Ecto neural progenitor cell (in vitro differentiated cells): Measurements from ENCODE around the gene SPTBN1.
A peak's percentile ranks its signal among the peaks of the same experiment; 100 is the strongest.

ENCODE experiments used
- DNase-seq: peaks from one replicate; pipeline ENCODE4 v3.0.0-alpha.2; 2018; ENCODE audit warnings: low spot score

SPTBN1 gene

GRCh38 chr2:54455563-54456361, at the start of gene SPTBN1:
SPTBN1 (plus strand) TSS chr2:54456327; CDS start chr2:54526419, 70,092 bp downstream.
- DNase-seq: peak; percentile 91

DNA sequence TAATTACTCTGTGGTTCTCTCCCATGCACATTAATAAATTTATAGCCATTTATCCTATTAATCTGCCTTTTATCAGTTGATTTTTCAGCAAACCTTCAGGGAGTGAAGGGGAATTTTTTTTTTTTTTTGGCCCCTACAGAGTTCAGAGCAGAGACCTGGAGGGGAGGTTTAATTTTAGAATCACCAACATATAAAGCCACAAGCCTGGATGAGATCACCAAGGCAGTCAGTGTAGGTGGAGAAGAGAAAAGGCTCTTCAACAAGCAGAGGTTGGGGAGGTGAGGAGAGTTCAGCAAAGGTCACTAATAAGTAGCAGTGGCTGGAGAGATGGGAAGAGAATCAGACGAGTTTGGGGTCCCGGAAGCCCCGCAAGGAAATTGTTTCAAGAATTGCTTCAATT, 48.4 kb upstream of the SPTBN1 start:
- DNase-seq: no peak

- no peak for DNase-seq
These were observed 47.8 kb upstream of the SPTBN1 start for GRCh38 chr2:54408288-54408687.

GRCh38 chr2:54409752-54410151, 46.4 kb upstream of the SPTBN1 start:
- no peak for DNase-seq

DNA sequence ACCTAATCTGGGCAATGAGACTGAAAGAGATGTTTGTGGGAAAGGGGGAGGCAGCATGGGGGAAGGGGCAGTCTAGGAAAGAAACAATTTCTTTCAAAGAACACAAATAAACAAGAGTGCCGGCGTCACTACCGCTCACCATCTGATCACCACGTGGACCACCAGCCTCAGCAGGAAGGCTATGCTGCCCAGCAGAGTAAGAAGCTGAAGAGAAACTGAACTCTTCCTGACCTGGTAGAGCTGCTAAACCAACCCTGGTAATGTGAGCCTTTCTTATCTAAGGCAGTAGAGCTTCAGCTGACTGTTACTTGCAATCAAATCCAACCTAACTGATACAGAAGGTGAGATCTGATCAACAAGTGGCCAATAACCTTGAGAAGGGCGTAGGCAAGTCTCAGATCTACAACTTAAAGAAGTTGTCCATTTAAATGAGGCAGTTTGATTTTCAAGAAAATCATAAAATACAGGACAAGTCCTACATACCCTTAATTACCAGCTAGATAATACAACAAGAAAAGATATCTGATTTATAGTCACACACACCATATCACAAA, 44.2 kb upstream of the SPTBN1 start:
- DNase-seq: no peak

- no peak for DNase-seq
These were observed 39.8 kb upstream of the SPTBN1 start for GRCh38 chr2:54416166-54416813.

GRCh38 chr2:54416938-54417337, 39.2 kb upstream of the SPTBN1 start:
- DNase-seq: no peak

DNA sequence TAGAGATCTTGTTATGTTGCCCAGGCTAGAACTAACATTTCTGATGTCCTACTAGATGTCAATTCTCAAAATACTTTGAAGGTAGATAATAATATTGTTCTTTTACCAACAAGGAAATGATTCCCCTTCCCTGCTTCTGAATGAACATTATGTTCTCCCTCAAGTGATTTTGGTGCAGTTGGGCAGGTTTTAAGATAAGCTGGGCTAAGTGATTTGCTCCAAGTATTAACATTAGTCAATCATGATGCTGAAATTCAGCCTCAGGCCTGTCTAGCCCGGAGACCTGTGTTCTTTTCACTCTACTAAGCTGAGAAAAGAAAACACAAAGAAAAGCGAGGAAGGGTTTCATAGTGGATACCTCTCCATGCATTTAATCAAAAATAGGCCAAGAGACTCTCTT, 38.5 kb upstream of the SPTBN1 start:
- no peak for DNase-seq

DNA sequence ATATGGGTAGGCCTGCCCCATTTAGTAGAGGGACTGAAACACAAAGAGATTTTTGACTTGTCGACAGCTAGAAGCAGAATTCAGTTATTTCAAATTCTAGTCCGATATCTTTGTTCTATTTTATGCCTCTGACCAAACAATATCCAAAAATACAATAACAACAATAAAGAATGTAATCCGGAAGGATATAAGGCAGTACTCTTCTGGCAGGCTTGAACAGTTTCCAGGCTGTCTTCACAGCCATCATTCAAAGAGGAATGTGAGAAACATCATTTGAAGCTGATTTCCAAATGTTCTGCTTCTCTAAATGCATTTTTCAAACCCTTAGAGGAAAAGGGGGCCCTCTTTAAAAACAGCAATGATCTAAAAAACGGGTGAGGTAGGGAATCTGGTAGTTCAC, 36.7 kb upstream of the SPTBN1 start:
- no peak for DNase-seq

DNA sequence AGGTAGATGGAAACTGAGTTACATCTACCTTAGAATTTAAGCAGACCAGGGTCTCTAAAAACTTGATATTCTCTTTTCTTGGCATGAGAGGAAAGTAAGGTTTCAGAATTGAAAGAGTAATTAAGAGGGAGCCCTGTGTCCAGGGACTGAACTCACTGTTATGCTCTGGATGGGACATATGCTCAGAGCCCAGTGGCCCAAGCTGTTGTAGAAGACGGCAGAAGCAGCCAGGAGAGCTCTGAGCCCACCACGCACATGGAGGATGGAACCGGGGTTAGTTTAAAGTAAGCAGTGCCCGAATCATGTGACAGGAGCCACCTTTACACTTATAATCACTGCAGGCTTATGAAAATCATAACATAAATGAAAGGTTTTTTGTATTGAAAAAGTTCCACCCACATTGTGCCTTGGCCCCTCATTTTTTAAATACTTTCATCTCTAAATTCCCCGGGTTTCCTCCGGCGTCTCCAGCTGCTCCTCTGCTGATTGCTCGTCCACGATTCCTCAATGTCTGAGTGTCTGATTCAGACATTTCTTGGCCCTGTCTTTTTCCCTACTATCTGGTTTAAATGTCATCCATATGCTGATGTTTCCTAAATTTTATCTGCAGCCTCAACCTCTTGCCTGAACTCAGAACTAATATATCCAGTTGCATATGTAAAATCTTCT, 36.1 kb upstream of the SPTBN1 start:
- DNase-seq: no peak

- no peak for DNase-seq
These were observed 35.5 kb upstream of the SPTBN1 start for GRCh38 chr2:54420524-54421172.

DNA sequence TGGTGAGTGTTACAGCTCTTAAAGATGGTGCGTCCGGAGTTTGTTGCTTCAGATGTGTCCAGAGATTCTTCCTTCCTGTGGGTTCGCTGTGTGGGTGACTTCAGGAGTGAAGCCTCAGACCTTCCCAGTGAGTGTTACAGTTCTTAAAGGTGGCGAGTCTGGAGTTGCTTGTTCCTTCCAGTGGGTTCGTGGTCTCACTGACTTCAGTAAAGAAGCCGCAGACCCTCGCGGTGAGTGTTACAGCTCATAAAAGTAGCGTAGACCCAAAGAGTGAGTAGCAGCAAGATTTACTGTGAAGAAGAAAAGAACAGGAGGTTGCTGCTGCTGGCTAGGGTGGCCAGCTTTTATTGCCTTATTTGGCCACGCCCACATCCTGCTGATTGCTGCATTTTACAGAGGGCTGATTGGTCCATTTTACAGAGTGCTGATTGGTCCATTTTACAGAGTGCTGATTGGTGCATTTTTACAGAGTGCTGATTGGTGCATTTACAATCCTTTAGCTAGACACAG, 34.0 kb upstream of the SPTBN1 start:
- no peak for DNase-seq

GRCh38 chr2:54423213-54423612, 32.9 kb upstream of the SPTBN1 start:
- no peak for DNase-seq

GRCh38 chr2:54424555-54425163, 31.5 kb upstream of the SPTBN1 start:
- no peak for DNase-seq

DNA sequence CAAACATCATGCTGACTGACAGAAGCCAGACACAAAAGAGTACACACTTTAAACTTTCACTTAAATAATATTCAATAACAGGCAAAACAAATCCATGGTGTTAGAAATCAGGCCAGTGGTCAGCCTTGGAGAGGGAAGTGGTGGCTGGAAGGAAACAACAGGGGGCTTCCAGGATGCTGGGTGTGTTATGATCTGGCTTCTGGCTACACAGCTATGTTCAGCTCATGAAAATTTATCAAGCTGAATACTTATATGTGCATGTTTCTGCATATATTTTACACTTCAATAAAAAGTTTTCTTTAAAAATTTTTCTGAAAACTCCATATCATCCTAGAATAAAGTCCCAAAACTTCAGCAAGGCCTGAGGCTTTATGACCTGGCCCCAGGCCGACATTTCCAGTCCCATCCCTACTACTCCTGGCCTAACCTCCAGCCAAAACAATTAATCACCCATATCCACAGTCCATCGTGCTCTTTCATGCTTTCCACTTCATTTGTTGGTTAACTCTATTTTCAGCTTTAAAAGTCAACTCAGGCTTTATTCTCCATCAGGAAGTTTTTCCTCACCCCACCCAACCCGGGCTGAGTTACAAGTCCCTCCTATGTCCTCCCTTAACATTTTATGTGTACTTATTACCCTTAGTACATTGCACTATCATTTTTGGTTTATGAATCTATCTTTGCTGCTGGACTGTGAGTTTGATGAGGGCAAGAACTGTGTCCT, 27.9 kb upstream of the SPTBN1 start:
- no peak for DNase-seq

GRCh38 chr2:54429054-54429453, 27.1 kb upstream of the SPTBN1 start:
- DNase-seq: no peak

DNA sequence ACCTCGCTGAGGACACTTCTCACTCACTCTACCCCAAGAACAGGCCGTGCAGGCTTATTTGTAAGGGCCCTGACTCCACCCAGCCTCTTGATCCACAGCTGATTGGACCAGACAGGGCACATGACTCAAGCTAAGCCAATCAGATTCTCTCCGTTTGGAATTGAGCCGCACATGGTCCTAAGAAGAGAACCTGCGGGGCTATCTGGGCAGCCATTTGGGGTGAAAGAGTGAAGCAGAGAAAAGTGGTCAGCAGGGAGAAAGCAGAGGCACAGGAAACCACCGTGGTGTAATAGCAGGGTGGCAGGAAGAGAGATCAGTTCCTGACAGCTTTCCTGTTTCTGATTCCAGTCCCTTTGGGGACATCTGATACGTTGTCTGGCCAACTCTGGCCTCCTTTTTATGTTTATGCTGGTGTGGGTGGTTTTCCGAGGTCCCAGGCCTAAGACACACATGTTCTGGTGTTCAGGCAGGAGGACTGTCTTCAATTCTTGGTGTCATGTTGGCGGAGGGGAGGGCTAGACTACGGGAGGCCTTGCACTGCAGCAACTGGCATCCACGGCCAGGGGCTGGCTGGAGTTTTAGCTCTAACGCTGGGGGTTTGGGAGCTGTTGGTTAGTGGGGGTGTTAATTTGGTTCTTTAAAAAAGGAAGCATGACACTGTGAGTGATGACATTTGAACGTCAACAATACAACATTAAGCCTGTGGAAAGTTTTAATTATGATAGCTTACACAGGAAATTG, 26.1 kb upstream of the SPTBN1 start:
- no peak for DNase-seq

DNA sequence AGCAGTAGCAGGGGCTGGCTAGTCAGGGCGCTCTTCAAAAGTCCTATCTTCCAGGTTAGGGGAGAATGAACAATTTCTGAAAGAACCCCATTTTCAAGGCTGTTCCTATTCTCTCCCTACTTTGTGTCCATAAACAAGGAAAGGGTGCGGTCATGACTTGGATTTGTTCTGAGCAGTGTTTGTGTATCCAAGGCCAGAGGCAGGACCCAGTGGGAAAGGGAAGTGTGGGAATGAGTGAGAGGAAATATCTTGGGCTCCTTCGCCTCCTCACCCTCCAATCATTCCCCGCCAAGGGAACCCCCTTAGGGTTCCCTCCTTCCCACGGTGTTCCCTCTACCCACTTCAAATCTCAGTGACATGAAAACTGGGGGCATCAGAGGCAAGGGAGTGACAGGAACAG, 25.5 kb upstream of the SPTBN1 start:
- DNase-seq: no peak

DNA sequence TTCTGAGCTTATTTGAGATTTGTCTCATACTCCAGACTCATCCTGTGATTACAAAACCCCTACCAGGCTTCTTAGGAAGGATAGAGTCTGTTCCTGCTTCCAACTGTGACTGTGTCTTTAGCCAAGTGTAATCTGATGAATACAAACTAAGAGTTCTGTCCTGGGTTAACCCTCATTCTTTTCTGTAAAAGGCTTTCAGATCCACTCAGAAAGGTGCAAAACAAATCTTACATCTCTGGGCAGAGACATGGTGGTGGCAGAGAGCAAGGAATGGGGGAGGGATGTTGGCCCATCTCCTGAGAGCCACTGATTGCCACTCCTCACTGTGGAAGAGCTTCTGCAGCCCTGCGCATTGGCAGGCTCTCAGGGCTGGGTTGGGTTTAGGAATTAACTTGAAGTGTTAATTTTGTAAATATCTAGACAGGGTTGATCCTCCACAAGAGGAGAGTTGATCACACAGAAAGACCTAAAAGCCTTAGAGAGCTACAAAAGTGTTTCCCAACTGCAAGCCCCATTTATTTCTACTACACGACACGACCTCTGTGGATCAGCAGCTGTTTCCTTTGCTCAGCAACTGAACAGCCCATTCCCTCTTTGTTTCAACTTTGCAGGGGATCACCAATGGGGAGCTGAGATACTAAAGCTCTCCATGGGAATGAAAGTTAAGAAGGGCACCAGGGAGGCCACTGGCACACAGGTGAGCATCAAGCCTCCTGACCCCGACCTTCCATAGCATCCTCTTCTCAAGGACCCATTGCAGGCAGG, 23.7 kb upstream of the SPTBN1 start:
- DNase-seq: no peak

DNA sequence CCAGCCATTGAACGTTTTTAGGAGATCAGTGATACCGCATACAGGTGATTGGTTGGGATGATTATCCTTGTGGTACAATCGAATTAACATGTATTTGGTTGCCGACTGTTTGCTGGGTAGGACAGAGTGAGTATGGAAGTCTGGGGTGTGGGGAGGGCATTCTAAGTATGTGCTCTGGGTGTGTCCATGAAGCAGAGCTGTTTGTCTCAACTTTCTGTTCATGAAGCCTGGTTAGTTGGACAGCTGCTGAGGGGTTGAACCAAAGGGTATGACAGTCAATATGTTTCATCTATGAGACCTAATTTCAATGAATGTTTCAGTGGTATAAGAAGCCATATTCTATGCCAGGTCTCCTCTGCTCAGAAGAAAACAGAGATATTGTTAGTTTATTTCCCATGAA, 21.9 kb upstream of the SPTBN1 start:
- DNase-seq: no peak
